LNCAP (cell line): ENCODE results near the gene SNED1.

ENCODE experiments used
- CTCF ChIP-seq: fragments of 450-650 bp; IDR thresholded peaks from 2 replicates; pipeline ENCODE4 v1.5.1; 2017; ENCODE audit warnings: mild to moderate bottlenecking

Gene SNED1

GRCh38 chr2:241018051-241018891 lies 19.9 kb downstream of the SNED1 start:
- TF ChIP-seq CTCF: no peak

DNA sequence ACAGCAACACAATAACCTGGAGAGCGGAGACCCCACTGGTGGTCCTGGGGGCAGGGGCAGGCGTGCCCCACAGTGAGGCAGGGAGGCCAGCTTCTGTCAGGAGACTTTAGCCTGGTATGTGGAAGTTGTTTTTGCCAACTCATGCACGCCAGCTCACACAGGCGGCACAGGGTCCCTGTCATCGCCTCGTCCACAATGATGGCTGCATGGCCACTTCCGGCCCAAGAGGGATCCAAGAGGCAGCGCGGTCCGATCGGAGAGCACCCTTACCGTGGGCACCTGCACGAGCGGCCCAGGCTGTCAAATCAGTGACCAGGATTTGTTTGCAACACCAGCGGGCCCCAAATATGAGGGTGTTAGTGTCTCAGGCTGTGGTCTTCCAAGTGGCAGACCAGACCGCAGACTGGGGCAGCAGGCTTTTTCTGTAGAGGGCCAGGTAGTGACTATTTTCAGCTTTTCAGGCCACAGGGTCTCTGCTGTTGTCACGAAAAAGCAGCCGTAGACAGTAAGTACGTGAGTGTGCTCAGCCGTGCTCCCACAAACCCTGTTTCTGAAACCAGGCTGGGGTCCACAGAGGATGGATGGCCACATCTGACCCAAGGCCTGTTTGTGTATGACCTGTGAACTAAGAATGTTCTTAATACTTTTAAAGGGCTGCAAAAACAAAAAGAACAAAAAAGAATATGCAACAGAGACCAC lies 21.2 kb downstream of the SNED1 start:
- TF ChIP-seq CTCF: no peak

- TF ChIP-seq CTCF: no peak
Measured at GRCh38 chr2:241020201-241020600, 21.8 kb downstream of the SNED1 start.

DNA sequence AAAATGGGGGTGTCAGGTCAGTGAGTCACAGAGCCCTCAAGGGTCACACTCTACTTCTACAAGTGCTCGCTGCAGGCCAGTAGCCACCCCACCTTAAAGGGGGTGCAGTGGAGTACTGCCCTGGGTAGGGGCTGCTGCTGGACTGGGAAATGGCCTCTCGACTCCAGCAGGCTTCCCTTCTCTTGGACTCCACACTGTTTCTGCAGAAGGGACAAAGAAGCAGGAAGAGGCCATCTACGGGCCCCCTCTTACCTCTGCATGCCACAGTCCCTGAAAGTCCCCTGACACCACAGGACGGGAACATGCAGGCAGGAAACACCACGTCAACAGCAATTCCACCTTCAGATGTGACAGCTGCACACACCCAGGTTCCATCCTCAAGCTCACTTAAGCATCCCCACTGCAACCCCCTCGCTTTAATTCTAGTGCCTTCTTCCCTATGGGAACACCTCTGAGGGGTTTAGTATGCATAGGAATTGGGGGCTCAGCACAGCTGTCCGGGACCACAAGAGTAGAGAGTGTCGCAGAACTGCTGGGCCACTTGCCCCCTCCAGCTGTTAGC lies 22.3 kb downstream of the SNED1 start:
- TF ChIP-seq CTCF: no peak

GRCh38 chr2:241025639-241026038 lies 27.2 kb downstream of the SNED1 start:
- no peak for TF ChIP-seq CTCF

GRCh38 chr2:241029599-241030332 lies 31.3 kb downstream of the SNED1 start:
- TF ChIP-seq CTCF: no peak

GRCh38 chr2:241030333-241030680 lies 31.9 kb downstream of the SNED1 start:
- TF ChIP-seq CTCF: no peak
